Heart right ventricle (tissue), 16 donors: Measurements from ENCODE around the gene KCNS3. TPM values are rescaled to one million over a fixed set of nuclear protein-coding genes. Genes with fewer than 3 reads are reported as not detected.

ENCODE experiments used
- ATAC-seq, 8 donors: fragments of 200-7000 bp; cut with Tn5 transposase; one replicate each; pipeline ENCODE4 v1.9.1; 2020; ENCODE audit warnings: mild to moderate bottlenecking in 8 of 8, moderate library complexity in 8 of 8, moderate number of reproducible peaks in 1 of 8
- DNase-seq, 2 donors: peaks; one replicate each; pipeline ENCODE4 v3.0.0-alpha.2; 2020
- H3K27ac ChIP-seq, 10 donors: fragments of 200-600 bp; sonication (generic) in 2 of 10; one replicate each; pipeline versions ENCODE4 v1.5.0 to v1.8.0; 2020 to 2022; ENCODE audit warnings: mild to moderate bottlenecking in 3 of 10
- H3K27me3 ChIP-seq, 7 donors: fragments of 200-600 bp; one replicate each; pipeline ENCODE4 v1.8.0; 2021 to 2022; ENCODE audit warnings: mild to moderate bottlenecking in 2 of 7
- H3K36me3 ChIP-seq, 9 donors: fragments of 200-600 bp; sonication (generic) in 1 of 9; one replicate each; pipeline versions ENCODE4 v1.5.0 to v1.8.0; 2020 to 2022; ENCODE audit warnings: mild to moderate bottlenecking in 2 of 9
- H3K4me1 ChIP-seq, 9 donors: fragments of 200-600 bp; sonication (generic) in 1 of 9; one replicate each; pipeline versions ENCODE4 v1.5.0 to v1.8.0; 2020 to 2022; ENCODE audit warnings: mild to moderate bottlenecking in 4 of 9
- H3K4me3 ChIP-seq, 10 donors: fragments of 200-600 bp; sonication (generic) in 2 of 10; one replicate each; pipeline versions ENCODE4 v1.5.0 to v1.8.0; 2020 to 2022; ENCODE audit warnings: mild to moderate bottlenecking in 7 of 10, moderate library complexity in 2 of 10
- H3K9me3 ChIP-seq, 11 donors: fragments of 200-600 bp in 10 of 11; sonication (generic) in 2 of 11; one replicate each; pipeline versions ENCODE4 v1.5.0 to v1.8.0; 2013 to 2022; ENCODE audit warnings: mild to moderate bottlenecking in 2 of 11, control low read depth in 1 of 11, moderate library complexity in 1 of 11
- CTCF ChIP-seq, 9 donors: fragments of 200-600 bp; sonication (generic) in 2 of 9; IDR thresholded peaks; one replicate each; pipeline versions ENCODE4 v1.5.0 to v1.8.0; 2021 to 2022; ENCODE audit warnings: antibody characterized with exemption in 9 of 9, mild to moderate bottlenecking in 5 of 9, moderate library complexity in 1 of 9
- WGBS, 2 donors: extraction: QIAGEN DNeasy Blood & Tissue Kit; methylation state at CpG; one replicate each; pipeline ENCODE4 v1.1.7; 2013; ENCODE audit warnings: inconsistent platforms in 1 of 2; 5-methylcytosine and 5-hydroxymethylcytosine counted together
- intact Hi-C, 10 donors: fragments of 100-400 bp; cut with DNase I; formaldehyde crosslinking; loops; one replicate each; pipeline versions ENCODE4 v1.11.1 to v1.14.2; 2022
- polyA plus RNA-seq, 2 donors: library from polyadenylated mRNA; stranded (reverse); fragments of 200-250 nt; gene quantifications; one replicate each; pipeline ENCODE4 v1.2.3, GENCODE V29; 2013
- total RNA-seq, 10 donors: library from RNA; stranded (reverse); fragmentation: NEBNext Ultra II Directional in 3 of 10; extraction: Animal tissue kit (Norgen Biotek cat#: 25700) in 3 of 10; gene quantifications; one replicate each; pipeline versions ENCODE4 v1.2.1 to v1.2.4, GENCODE V29; 2021 to 2023
- donor health status: Arrhythmogenic right ventricular cardiomyopathy.
- donor health status: ischemic (EF 13 %, LVEDD 7.1; RV severe dilation, severe dysfunction).
- donor health status: healthy with polysubstance abuse.
- donor health status: DM: no; HTN: yes; CAD: no.
- donor health status: DM: no; HTN: no; CAD: no.
- donor health status: ischemic (EF 25% LVEDD 6.9; RV normal size, moderate dysfunction).
- donor health status: ischemic (EF 25% LVEDD 5.7; RV mildly dilated, moderate dysfunction).
- donor health status: healthy.
- donor health status: DM: yes; HTN: yes; CAD: no.
- donor health status: Ischemic cardiomyopathy.
- donor health status: ischemic (EF 35%, LVEDD 5.7; RV mildly dilated, moderate dysfunction).
- donor health status: nonischemic (EF 11% LVEDD 7.7; RV severe dilation, severe dysfunction).
- donor health status: DM: yes; HTN: yes; CAD: no.
- donor health status: PGD.
- donor health status: ischemic (EF 29% LVEDD 5.4; RV normal size, mild dysfunction).
- donor health status: nonischemic (EF 23%, LVEDD 6.1; RV moderate dilation, normal function).

The KCNS3 gene
- total and polyA plus RNA-seq, 12 donors: 1.5 to 3.8 (median 2.6) TPM

GRCh38 chr2:17879913-17880274, 1.4 kb downstream of the KCNS3 start:
- peak in 2 of 8 donors; percentile 3 to 23 for ATAC-seq
- DNase-seq: no peak
- Histone ChIP-seq H3K27me3 (peaks cover 0 to 68% (median 35%) of the 10 kb centered on the region in 7 donors), H3K4me1 (peaks cover 4 to 23% (median 19%) of the 10 kb centered on the region in 9 donors), H3K27ac (no peak overlapping the region), H3K4me3 (peak overlapping the region in 8 of 10 donors; percentile 62 to 85 (median 71)), H3K36me3 (no peaks in the 10 kb centered on the region), H3K9me3 (peaks cover 0 to 3% (median 0%) of the 10 kb centered on the region in 11 donors)
- 39 to 47% methylated on average over 9 of the region's 9 CpGs for WGBS, 2 donors
- TF ChIP-seq CTCF (IDR thresholded peaks at IDR 0.05): no peak
- intact Hi-C loops: loop anchor here in 1 of 10 donors (10.0 kb wide), 1 partner anchor 195 kb away; no protein-coding TSS in a partner anchor

- intact Hi-C loops: no loop called here
- Histone ChIP-seq H3K36me3 (no peaks in the 10 kb centered on the region), H3K27ac (no peak overlapping the region), H3K27me3 (peaks cover 0 to 4% (median 0%) of the 10 kb centered on the region in 7 donors), H3K9me3 (peaks cover 0 to 36% (median 7%) of the 10 kb centered on the region in 11 donors), H3K4me3 (no peak overlapping the region), H3K4me1 (no peaks in the 10 kb centered on the region)
- TF ChIP-seq CTCF (IDR thresholded peaks at IDR 0.05): no peak
- 64 to 75% methylated on average over 10 of the region's 10 CpGs for WGBS, 2 donors
- ATAC-seq (no peak), DNase-seq (no peak)
Measured at GRCh38 chr2:17892770-17893534, 14.5 kb downstream of the KCNS3 start.

GRCh38 chr2:17894005-17894404, 15.5 kb downstream of the KCNS3 start:
- Histone ChIP-seq H3K36me3 (no peaks in the 10 kb centered on the region), H3K9me3 (peaks cover 0 to 39% (median 7%) of the 10 kb centered on the region in 11 donors), H3K4me3 (no peak overlapping the region), H3K27me3 (peaks cover 0 to 4% (median 0%) of the 10 kb centered on the region in 7 donors), H3K27ac (no peak overlapping the region), H3K4me1 (no peaks in the 10 kb centered on the region)
- intact Hi-C loops: no loop called here
- TF ChIP-seq CTCF (IDR thresholded peaks at IDR 0.05): no peak
- no peak for DNase-seq
- WGBS, 2 donors: 0 to 3% methylated on average over 1 of the region's 1 CpG
- ATAC-seq: no peak

- TF ChIP-seq CTCF (IDR thresholded peaks at IDR 0.05): no peak
- intact Hi-C loops: no loop called here
- WGBS, 2 donors: 66 to 76% methylated on average over 2 of the region's 2 CpGs
- no peak overlapping the region for H3K4me3 ChIP-seq
- no peak overlapping the region for H3K27ac ChIP-seq
- H3K36me3 ChIP-seq: no peaks in the 10 kb centered on the region
- H3K4me1 ChIP-seq: no peaks in the 10 kb centered on the region
- ATAC-seq: no peak
- no peak for DNase-seq
- peaks cover 0 to 38% (median 7%) of the 10 kb centered on the region in 11 donors for H3K9me3 ChIP-seq
- H3K27me3 ChIP-seq: peaks cover 0 to 4% (median 0%) of the 10 kb centered on the region in 7 donors
Measured at GRCh38 chr2:17894556-17894955, 16.1 kb downstream of the KCNS3 start.
